Head of caudate nucleus (tissue), 42 donors: Measurements from ENCODE around the gene COLEC11.
"Not testable (repeated sequence)": the region's sequence is repeated elsewhere in the genome, so short reads cannot be mapped to it uniquely, and the experiment has no call there.

ENCODE experiments used
- DNase-seq, 42 donors: peaks; one replicate each; pipeline versions ENCODE4 v3.0.0 to v3.0.0-alpha.2; 2020 to 2021; ENCODE audit warnings: mixed read lengths in 7 of 42
- intact Hi-C: fragments of 100-400 bp; cut with DNase I; formaldehyde crosslinking; loops from one replicate; pipeline ENCODE4 v1.15.0; 2022

The COLEC11 gene

DNA sequence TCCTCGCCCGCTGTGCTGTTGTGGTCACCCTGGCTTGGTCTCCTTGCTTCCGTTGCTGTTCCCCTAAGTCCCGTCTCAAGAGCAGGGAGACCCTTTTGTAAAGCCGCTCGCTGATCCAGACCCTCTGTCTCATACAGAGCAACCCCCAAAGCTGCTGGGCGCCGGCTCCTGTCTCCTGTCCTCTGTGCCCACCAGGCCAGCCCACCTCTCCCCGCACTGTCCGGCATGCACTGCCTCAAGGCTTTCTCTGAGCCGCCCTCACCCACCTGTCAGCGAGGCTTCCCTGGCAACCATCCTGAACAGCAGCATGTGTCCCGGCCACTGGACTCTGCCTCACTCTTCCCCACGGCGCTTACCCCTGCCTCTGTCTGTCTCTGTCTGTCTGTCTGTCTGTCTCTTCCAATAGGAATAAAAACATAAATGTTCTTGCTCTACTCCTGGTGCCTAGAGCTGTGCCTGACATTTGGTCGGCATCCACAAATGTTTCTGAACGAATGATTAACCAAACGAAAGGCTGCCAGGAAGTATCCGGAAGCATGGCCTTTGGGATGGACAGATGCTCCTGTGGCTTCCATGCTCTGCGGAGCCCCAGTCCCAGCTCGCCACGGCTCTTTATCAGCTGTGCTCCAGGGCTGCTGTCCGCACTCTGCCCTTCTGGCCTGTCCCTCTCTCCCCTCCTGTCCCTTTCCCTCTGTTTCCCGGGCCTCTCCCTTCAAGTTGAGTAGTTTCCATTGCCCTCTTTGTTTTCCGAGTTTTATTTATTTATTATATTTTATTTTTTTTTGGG lies 7.8 kb downstream of the COLEC11 start:
- intact Hi-C loops: no loop called here
- DNase-seq: peak in 1 of 42 donors; percentile 23

DNA sequence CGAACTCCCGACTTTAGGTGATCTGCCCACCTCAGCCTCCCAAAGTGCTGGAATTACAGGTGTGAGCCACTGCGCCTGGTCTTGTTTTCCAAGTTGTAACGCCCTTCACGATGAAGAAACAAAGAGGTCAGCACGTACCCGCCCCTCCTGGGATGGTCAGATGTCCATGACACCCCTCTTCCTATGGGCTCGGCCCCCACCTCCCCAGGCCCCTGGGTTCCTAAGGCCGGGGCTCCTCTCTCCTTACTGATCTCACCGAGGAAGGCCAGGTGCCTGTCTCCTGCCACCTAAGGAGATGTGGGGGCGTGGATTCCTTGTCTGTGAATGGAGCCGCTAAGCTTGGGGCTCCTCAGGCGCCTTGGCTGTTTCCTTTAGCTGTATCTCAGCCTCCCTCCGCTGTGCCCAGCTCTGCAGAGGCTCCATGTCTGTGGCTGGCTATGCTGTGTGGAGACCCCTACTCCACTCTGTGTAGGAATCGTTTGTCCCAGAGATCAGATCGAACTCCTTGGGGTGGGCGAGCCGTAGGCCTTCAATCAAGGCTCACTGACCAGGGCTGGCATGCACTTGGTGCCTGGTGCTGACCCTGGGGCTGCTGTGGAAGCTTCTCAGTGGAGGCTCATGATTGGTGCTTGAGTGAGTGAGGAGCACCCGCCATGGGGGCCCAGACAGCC lies 8.8 kb downstream of the COLEC11 start:
- peak in 2 of 42 donors; percentile 34 to 37 for DNase-seq
- intact Hi-C loops: no loop called here

DNA sequence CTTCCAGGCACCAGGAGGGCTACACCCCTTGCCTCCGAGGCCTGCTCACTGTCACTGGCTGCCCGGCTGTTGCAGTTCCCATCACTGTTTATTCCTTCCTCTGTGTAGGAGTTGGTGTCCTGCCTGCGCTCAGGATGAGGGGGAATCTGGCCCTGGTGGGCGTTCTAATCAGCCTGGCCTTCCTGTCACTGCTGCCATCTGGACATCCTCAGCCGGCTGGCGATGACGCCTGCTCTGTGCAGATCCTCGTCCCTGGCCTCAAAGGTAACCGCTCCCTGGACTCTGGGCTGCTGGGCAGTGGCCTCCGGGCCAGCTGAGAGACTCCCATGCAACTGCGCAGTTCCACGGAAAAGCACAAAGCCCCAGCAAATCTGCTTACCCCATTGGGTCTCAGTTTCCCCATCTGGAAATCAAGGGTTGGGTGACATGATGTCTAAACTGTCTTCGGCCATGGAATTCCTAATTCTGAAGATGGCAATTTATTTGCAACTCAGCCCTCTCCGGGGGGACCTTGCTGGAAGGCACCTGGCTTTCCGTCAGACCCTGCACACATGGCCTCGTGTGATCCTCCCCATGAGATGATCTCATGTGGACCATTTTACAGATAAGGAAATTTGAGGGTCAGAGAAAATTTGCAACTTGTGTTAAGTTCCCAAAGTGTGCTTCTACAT lies 9.4 kb downstream of the COLEC11 start:
- peak in 2 of 42 donors; percentile 35 to 41 for DNase-seq

GRCh38 chr2:3604991-3605961 lies 10.4 kb downstream of the COLEC11 start:
- peak in 21 of 42 donors; percentile 19 to 91 (median 54) for DNase-seq
- intact Hi-C loops: no loop called here

More for the DNA sequence above, 9.4 kb downstream of the COLEC11 start:
- intact Hi-C loops: no loop called here

DNA sequence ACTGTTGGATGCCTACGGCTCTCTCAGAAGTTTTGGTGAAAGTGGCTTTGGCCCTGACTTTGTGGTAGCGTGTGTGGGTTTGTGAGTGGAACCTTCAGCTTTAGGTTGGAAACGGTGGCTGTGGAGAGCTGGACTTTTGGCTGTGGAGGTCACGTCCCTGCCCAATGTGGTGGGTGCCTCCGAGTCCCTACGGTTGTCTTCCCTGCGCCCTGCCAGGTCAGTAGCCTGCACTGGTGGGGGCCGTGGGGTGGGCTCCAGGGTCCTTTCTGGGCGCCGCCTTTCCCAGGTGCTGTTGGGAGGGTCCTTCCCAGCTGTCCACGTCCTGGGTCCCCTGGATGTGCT lies 11.1 kb downstream of the COLEC11 start:
- peak in 2 of 42 donors; percentile 34 to 43 for DNase-seq
- intact Hi-C loops: no loop called here

GRCh38 chr2:3606370-3607201 lies 11.7 kb downstream of the COLEC11 start:
- DNase-seq: peak in 11 of 42 donors; percentile 11 to 86 (median 50)
- intact Hi-C loops: no loop called here

DNA sequence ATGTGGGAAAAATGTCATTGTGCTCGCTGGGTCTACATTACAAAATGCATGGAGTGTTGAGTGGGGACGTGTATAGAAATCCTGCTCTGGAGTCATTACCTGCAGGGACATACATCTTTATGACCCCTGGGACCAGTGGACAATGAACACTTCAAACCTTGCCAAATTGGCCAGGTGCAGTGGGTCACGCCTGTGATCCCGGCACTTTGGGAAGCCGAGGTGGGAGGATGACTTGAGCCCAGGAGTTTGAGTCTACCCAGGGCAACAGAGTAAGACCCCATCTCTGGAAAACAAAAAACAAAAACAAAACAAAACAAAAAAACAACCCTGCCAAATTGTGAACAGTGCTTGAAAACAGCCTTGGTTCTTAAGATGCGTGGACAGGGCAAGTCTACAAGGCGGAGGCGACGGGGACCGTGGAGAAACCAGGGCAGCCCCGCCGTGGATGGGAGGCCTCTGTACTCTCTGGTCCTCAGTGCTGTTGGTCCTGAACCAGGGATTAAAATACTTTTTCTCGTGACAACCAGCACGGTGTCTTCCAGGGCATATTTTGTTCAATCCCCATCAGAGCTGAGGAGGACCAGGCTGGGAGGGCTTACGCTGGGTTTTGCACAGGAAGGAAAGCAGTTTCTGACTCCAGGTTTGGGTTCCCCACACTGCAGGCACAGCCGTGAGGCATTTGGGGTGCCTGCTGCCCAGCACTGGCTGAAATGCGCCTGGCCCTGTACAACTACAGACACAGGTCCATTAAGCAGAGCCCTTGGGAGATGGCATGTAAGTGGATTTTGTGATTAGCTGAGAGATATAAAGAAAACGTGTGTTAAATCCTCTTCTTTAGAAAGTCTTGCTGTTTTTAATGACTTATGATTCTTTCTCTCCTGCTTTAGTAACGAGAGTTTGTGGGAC lies 13.7 kb downstream of the COLEC11 start:
- peak in 5 of 42 donors; percentile 12 to 42 (median 15) for DNase-seq
- intact Hi-C loops: no loop called here

- peak in 5 of 42 donors; percentile 9 to 37 (median 15) for DNase-seq
- intact Hi-C loops: not testable (repeated sequence)
These were observed 14.4 kb downstream of the COLEC11 start for GRCh38 chr2:3609279-3609673.

- DNase-seq: peak in 4 of 42 donors; percentile 9 to 37 (median 24)
- intact Hi-C loops: no loop called here
These were observed 15.5 kb downstream of the COLEC11 start for GRCh38 chr2:3610415-3610814.

GRCh38 chr2:3610881-3611505 lies 16.1 kb downstream of the COLEC11 start:
- DNase-seq: peak in 7 of 42 donors; percentile 12 to 53 (median 19)
- intact Hi-C loops: no loop called here

DNA sequence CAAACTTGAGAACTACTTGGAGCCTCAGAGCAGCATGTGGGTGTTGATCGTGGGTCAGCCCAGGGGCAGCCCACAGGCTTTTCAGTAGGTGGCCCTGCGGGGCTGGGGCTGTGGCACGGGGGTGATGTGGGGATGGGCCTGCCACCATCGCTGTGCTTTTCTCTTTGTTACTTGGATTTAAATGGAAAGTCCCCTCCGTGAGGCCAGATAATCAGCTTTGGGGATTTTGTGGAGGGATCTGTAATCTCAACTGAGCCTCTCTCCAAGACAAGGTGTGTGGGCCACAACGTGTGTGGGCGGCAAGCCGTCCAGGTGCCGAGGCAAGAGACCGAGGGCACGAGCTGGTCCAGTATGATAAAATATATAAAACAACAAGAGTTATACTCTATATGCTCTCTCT lies 16.7 kb downstream of the COLEC11 start:
- intact Hi-C loops: no loop called here
- DNase-seq: peak in 5 of 42 donors; percentile 1 to 35 (median 13)

GRCh38 chr2:3612639-3613523 lies 18.0 kb downstream of the COLEC11 start:
- intact Hi-C loops: no loop called here
- peak in 8 of 42 donors; percentile 4 to 27 (median 11) for DNase-seq

GRCh38 chr2:3613524-3613905 lies 18.6 kb downstream of the COLEC11 start:
- DNase-seq: peak in 3 of 42 donors; percentile 4 to 9 (median 8)
- intact Hi-C loops: no loop called here

DNA sequence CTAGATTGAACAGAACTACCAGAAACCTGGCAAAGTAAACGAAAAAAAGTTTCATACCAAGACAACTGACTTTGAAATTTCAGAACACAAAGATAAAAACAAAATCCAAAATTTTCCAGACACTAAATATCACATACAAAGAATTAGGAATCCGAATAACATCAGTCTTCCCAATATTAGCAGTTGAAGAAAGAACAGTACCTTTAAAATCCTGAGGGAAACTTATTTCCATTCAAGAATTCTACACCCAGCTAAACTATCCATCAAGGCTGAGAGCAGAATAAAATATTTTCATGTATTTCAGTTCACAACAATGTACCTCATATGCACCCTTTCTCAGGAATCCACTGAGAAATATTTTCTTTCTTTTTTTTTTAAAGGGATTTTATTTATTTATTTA lies 19.8 kb downstream of the COLEC11 start:
- not testable (repeated sequence) for DNase-seq

DNA sequence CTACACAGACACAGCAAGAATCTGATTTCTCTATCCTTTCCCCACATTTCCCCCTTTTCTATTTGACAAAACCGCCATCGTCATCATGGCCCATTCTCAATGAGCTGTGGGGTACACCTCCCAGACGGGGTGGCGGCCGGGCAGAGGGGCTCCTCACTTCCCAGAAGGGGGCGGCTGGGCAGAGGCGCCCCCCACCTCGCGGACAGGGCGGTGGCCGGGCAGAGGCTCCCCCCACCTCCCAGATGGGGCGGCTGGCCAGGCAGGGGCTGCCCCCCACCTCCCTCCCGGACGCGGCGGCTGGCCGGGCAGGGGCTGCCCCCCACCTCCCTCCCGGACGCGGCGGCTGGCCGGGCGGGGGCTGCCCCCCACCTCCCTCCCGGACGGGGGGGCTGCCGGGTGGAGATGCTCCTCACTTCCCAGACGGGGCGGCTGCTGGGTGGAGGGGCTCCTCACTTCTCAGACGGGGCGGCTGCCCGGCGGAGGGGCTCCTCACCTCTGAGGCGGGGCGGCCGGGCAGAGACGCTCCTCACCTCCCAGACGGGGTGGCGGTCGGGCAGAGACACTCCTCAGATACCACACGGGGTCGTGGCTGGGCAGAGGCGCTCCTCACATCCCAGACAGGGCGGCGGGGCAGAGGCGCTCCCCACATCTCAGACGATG lies 20.8 kb downstream of the COLEC11 start:
- intact Hi-C loops: not testable (repeated sequence)
- DNase-seq: peak in 2 of 42 donors; percentile 8

More for the DNA sequence above, 19.8 kb downstream of the COLEC11 start:
- intact Hi-C loops: not testable (repeated sequence)
